BE2C (cell line): ENCODE results near the gene PMEPA1.

Experiments used
- DNase-seq: peaks from one replicate; pipeline ENCODE4 v3.0.0-alpha.2; 2020
- H3K27me3 ChIP-seq: fragments of 250-450 bp; sonication (Bioruptor Pico); 2 replicates; pipeline ENCODE4 v1.5.1; 2020; ENCODE audit warnings: mild to moderate bottlenecking
- H3K36me3 ChIP-seq: fragments of 250-450 bp; sonication (Bioruptor Pico); 2 replicates; pipeline ENCODE4 v1.5.1; 2020; ENCODE audit warnings: mild to moderate bottlenecking
- H3K4me1 ChIP-seq: fragments of 250-450 bp; sonication (Bioruptor Pico); 2 replicates; pipeline ENCODE4 v1.5.1; 2020
- H3K4me3 ChIP-seq: 2 replicates; pipeline ENCODE4 v1.5.1; 2011; ENCODE audit warnings: low read depth, low read length
- H3K9me3 ChIP-seq: fragments of 250-450 bp; sonication (Bioruptor Pico); 2 replicates; pipeline ENCODE4 v1.5.1; 2020
- TF ChIP-seq, protein P1 (sequence below): IDR thresholded peaks from 2 replicates; pipeline ENCODE4 v1.5.1; 2012; ENCODE audit warnings: mild to moderate bottlenecking, low read depth, low read length

Gene PMEPA1

DNA sequence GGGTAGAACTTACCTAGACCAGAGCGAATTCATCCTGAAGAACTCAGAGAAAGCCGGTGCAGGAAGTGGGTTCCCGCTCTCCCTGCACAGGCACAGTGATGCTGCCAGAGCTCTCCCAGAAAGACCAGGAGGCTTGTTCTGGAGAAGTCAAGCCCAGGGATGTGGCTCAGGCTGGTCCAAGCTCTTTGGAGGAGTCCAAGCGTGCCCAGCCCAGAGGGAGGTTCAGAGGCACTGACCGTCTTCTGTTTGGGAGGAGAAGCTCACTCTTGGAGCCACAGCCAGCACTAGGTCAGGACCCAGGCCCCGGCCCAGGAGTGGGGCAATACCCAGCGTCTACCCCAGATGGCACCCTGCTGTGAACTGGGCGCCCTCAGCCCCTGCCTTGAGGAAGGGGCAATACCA lies 1.5 kb upstream of the PMEPA1 start:
- Histone ChIP-seq H3K27me3 (no peaks in the 10 kb centered on the region), H3K9me3 (no peaks in the 10 kb centered on the region), H3K4me1 (peaks cover 4% of the 10 kb centered on the region; the same call in 1 of the 2 replicates), H3K36me3 (no peaks in the 10 kb centered on the region), H3K4me3 (no peak overlapping the region)
- DNase-seq: no peak
- TF ChIP-seq, protein P1, sequence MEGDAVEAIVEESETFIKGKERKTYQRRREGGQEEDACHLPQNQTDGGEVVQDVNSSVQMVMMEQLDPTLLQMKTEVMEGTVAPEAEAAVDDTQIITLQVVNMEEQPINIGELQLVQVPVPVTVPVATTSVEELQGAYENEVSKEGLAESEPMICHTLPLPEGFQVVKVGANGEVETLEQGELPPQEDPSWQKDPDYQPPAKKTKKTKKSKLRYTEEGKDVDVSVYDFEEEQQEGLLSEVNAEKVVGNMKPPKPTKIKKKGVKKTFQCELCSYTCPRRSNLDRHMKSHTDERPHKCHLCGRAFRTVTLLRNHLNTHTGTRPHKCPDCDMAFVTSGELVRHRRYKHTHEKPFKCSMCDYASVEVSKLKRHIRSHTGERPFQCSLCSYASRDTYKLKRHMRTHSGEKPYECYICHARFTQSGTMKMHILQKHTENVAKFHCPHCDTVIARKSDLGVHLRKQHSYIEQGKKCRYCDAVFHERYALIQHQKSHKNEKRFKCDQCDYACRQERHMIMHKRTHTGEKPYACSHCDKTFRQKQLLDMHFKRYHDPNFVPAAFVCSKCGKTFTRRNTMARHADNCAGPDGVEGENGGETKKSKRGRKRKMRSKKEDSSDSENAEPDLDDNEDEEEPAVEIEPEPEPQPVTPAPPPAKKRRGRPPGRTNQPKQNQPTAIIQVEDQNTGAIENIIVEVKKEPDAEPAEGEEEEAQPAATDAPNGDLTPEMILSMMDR: peak; percentile 24; the same call in 1 of the 2 replicates

DNA sequence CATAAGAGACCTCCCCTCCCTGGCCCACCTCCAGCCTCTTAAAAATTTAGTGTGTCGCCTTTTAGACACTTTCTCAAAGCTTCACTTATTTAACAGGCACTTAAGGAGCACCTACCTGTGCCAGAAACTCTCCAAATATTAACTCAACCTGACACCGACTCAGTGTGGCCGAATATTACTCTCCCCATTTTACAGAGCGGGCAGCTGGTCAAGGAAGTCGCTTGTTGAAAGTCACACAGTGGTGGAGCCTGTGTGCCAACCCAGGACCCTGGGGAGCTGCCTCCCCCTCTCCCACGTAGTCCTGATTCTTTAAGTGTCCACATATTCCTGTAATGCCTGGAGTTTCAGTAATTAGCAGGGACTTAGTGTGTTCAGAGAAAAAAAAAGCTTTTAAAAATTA lies 1.0 kb upstream of the PMEPA1 start:
- Histone ChIP-seq H3K27me3 (no peaks in the 10 kb centered on the region), H3K36me3 (peaks cover 2% of the 10 kb centered on the region; the same call in 1 of the 2 replicates), H3K4me1 (peaks cover 4% of the 10 kb centered on the region; the same call in 1 of the 2 replicates), H3K9me3 (no peaks in the 10 kb centered on the region), H3K4me3 (peak overlapping the region; percentile 94)
- DNase-seq: no peak
- TF ChIP-seq, protein P1: no peak

DNA sequence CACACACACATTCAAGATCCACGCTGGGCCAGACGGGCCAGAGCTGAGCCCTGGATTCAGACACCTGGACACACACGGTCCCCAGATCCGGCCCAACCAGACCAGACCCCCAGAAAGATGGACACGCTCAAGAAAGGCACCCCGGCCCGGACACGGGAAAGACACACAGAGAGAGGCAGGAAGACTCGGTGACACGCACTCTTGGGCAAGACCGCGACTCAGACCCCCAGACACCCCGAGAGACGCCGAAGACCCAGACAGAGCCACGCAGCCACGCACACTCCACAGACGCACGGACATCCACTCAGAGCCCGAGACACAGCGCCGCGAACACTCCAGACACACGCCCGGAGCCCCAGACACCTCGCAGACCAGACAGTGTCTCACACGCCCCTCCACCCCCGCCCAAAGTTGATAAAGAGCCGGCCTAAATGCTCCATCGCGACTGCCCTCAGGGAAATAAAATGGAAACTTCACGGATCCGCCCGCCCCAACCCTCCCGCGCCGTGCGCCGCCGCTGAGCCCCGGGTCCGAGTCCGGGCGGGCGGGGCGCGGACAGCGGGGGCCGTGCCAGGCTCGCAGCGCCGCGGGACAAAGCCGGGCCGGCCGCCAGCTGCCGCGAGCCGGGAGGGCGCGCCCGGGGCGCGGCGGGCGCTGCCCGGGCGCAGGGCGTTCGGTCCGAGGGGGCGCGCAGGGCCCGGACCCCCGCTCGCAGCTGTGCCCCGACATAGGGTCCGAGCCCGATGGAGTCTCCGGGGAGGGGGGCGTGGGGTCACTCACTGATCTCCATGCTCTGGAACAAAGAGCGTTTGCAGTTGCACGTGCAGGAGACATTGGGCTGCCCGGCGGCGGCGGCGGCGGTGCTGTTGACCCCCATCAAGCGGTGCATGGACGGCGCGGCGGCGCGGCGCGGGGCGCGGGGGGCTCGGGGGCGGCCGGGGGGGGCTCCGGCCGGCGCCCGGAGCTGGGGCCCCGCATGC lies 831 bp downstream of the PMEPA1 start:
- Histone ChIP-seq H3K9me3 (no peaks in the 10 kb centered on the region), H3K4me3 (peak overlapping the region; percentile 76), H3K36me3 (peaks cover 4% of the 10 kb centered on the region; the same call in 1 of the 2 replicates), H3K27me3 (no peaks in the 10 kb centered on the region), H3K4me1 (peaks cover 4% of the 10 kb centered on the region; the same call in 1 of the 2 replicates)
- DNase-seq: peak; percentile 45
- TF ChIP-seq, protein P1: no peak

DNA sequence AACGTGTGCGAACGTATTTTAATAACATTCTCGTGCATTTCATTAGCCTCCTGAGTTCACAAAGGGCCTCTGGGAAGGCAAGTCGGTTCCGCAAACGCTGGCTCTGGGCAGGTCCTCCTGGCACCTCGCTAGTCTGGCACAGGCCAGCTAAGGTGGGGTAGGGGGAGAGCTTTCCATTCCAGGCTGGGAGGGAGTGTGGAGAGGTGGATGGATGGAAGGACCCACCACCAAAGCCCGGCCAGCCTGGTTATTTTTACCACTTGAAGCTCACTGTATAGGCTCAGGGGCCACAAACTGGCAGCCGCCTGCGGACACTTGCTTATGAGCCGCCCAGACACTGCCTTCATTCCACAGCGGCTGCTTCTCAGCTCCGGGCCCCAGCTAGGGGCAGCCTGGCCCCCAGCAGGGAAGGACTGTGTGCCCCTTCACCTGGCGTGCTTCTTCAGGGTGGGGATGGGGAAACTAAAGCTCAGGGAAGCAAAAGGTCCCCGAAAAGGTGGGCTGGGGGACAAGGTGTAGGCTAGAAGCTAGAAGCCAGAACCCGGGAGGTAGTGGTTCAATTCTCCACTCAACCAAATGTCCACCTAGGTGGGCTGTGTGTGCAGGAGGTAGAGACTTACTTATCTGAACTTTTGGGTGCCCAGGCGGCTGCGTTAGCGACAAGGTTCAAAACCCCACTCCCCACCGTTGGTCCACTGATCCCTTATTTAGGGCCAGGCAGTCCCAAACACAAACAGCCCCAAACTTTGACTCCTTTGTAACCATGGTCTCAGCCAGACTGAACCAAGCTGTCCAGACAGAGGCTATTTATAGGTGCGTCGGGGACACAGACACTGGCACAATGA lies 1.7 kb downstream of the PMEPA1 start:
- Histone ChIP-seq H3K36me3 (peaks cover 4% of the 10 kb centered on the region; the same call in 1 of the 2 replicates), H3K27me3 (no peaks in the 10 kb centered on the region), H3K4me3 (peak overlapping the region; percentile 76), H3K9me3 (no peaks in the 10 kb centered on the region), H3K4me1 (peaks cover 4% of the 10 kb centered on the region; the same call in 1 of the 2 replicates)
- TF ChIP-seq, protein P1: no peak
- no peak for DNase-seq

DNA sequence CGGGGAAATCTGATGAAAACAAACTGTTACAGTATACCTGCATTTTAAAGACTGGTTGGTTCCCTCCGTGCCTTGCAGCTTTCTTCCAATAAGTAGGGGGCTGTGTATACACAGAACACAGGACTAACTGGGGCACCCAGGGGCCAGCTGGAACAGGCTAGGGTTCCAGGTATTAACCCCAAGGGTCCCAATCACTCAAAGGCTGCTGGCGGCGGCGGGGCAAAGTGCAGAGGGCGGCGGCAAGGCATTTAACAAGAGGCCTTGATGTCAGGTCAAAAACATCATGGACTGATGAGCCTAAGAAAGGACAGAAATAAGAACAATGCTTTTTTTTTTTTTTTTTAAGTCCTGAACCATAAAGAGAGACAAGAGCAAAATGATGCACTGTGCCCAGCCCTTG lies 2.5 kb downstream of the PMEPA1 start:
- no peaks in the 10 kb centered on the region for H3K27me3 ChIP-seq
- H3K4me3 ChIP-seq: no peak overlapping the region
- H3K36me3 ChIP-seq: peaks cover 4% of the 10 kb centered on the region; the same call in 1 of the 2 replicates
- DNase-seq: no peak
- TF ChIP-seq, protein P1: no peak
- H3K9me3 ChIP-seq: no peaks in the 10 kb centered on the region
- peaks cover 4% of the 10 kb centered on the region; the same call in 1 of the 2 replicates for H3K4me1 ChIP-seq
